Fibroblast of villous mesenchyme (primary cell): Measurements from ENCODE around the gene MYBPHL. TPM values are rescaled to one million over a fixed set of nuclear protein-coding genes. Genes with fewer than 3 reads are reported as not detected.
A peak's percentile ranks its signal among the peaks of the same experiment; 100 is the strongest.
"Not testable (repeated sequence)": the region's sequence is repeated elsewhere in the genome, so short reads cannot be mapped to it uniquely, and the experiment has no call there.

Experiments used
- DNase-seq: peaks from one replicate; pipeline ENCODE4 v3.0.0-alpha.2; 2010; ENCODE audit warnings: low read depth
- H3K4me3 ChIP-seq: 2 replicates; pipeline ENCODE4 v1.5.1; 2011; ENCODE audit warnings: low read depth, mild to moderate bottlenecking, low read length
- total RNA-seq: library from RNA; depleted of rRNA; stranded (reverse); fragments of >200 nt; gene quantifications from 2 replicates; pipeline ENCODE4 v1.2.3, GENCODE V29; 2012
- TF ChIP-seq, protein P1 (sequence below): IDR thresholded peaks from 2 replicates; pipeline ENCODE4 v1.5.1; 2012; ENCODE audit warnings: low read depth, mild to moderate bottlenecking, low read length; ENCODE audit not compliant: insufficient read depth

Gene MYBPHL
- total RNA-seq, 1 donor: not detected

DNA sequence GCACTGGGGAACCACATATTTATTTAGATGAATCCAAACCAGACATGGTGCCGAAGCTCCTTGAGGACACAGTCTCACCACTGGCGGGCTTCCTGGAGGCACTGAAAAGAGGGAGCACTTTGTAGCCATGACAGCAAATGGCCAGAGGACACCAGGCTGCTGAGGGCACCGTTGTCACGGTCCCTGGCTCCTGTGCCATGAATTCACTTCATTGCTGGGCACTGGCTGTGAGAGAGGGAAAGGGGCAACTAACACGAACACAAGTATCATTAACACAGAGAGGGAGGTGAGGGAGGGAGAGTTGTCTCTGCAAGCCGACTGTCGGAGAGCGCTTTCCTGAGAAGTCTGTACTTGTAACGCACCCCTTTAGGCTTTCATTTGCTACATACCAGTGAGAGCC lies 14.4 kb downstream of the MYBPHL start:
- no peak for DNase-seq
- no peak overlapping the region for H3K4me3 ChIP-seq
- TF ChIP-seq, protein P1, sequence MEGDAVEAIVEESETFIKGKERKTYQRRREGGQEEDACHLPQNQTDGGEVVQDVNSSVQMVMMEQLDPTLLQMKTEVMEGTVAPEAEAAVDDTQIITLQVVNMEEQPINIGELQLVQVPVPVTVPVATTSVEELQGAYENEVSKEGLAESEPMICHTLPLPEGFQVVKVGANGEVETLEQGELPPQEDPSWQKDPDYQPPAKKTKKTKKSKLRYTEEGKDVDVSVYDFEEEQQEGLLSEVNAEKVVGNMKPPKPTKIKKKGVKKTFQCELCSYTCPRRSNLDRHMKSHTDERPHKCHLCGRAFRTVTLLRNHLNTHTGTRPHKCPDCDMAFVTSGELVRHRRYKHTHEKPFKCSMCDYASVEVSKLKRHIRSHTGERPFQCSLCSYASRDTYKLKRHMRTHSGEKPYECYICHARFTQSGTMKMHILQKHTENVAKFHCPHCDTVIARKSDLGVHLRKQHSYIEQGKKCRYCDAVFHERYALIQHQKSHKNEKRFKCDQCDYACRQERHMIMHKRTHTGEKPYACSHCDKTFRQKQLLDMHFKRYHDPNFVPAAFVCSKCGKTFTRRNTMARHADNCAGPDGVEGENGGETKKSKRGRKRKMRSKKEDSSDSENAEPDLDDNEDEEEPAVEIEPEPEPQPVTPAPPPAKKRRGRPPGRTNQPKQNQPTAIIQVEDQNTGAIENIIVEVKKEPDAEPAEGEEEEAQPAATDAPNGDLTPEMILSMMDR: no peak

DNA sequence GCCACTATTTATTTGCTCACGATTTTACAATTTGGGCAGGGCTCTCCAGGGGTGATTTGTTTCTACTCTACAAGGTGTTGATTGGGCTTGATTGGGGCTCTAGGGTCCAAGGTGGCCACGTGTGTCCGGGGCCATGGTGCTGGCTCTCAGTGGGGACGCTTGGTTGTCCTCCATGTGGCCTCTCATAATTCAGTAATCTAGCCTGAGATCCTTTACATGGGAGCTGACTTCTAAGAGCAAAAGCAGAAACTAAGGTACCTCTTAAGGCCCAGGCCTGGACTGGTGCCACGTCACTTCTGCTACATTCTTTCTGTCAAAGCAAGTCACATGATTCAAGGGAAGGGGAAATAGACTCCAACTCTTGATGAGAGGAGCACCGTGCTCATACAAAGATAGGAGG lies 15.8 kb downstream of the MYBPHL start:
- no peak for DNase-seq
- TF ChIP-seq, protein P1: no peak
- no peak overlapping the region for H3K4me3 ChIP-seq

DNA sequence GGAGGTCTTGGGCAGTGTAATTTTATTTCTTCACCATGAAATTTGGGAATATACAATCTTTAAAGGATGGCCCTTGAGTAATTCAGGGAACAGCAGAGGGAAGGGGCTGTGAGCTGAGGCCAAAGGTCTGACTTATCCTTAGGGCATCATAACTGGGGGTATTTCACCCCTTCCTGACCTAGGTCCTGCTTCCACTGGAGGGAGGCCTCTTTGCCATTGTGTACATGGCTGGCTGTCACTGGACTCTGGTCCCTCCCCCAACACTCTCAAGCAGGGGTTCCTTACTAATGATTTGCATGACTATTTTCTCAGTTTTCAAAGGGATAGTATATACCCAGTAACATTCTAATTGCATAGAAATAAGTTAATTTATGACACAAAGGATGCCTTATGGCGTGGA lies 16.7 kb downstream of the MYBPHL start:
- DNase-seq: no peak
- no peak overlapping the region for H3K4me3 ChIP-seq
- TF ChIP-seq, protein P1: no peak

DNA sequence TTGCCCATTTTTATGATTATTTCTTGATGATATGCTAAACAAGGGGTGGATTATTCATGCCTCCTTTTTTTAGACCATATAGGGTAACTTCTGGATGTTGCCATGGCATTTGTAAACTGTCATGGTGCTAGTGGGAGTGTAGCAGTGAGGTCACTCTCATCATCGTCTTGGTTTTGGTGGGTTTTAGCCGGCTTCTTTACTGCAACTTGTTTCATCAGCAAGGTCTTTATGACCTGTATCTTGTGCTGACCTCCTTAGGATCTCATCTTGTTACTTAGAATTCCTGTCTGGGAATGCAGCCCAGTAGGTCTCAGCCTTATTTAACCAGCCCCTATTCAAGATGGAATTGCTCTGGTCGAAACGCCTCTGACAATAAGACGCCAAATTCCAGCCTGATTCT lies 20.0 kb downstream of the MYBPHL start:
- not testable (repeated sequence) for DNase-seq

DNA sequence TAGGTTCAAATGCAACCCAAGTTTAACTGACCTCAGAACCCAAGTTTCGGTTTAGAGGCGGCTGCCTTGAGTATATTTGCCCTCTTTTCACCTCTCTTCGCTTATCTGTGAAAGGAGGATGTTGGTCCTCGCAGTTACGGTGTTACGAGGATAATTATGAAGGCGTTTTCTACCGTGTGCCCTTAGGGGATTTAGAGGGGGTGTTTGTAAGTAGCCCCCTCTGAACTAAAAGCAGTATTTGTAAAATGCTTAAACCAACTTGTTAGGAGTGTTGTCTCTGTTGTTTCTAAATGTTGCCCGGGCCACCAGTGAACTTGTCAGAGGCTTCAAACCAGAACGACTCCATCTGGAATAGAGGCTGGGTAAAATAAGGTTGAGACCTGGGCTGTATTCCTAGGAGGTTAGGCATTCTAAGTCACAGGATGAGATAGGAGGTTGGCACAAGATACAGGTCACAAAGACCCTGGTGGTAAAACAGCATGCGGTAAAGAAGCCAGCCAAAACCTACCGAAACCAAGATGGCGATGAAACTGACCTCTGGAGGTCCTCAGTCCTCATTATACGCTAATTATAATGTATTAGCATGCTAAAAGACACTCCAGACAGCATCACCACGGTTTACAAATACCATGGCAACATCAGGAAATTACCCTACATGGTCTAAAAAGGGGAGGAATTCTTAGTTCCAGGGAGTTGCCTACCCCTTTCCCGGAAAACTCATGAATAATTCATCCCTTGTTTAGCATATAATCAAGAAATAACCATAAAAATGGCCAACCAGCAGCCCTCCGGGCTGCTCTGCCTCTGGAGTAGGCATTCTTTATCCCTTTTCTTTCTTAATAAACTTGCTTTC lies 22.8 kb downstream of the MYBPHL start:
- H3K4me3 ChIP-seq: peak overlapping the region; percentile 81
- DNase-seq: no peak
- TF ChIP-seq, protein P1: no peak

More for the DNA sequence above, 20.0 kb downstream of the MYBPHL start:
- H3K4me3 ChIP-seq: not testable (repeated sequence)

DNA sequence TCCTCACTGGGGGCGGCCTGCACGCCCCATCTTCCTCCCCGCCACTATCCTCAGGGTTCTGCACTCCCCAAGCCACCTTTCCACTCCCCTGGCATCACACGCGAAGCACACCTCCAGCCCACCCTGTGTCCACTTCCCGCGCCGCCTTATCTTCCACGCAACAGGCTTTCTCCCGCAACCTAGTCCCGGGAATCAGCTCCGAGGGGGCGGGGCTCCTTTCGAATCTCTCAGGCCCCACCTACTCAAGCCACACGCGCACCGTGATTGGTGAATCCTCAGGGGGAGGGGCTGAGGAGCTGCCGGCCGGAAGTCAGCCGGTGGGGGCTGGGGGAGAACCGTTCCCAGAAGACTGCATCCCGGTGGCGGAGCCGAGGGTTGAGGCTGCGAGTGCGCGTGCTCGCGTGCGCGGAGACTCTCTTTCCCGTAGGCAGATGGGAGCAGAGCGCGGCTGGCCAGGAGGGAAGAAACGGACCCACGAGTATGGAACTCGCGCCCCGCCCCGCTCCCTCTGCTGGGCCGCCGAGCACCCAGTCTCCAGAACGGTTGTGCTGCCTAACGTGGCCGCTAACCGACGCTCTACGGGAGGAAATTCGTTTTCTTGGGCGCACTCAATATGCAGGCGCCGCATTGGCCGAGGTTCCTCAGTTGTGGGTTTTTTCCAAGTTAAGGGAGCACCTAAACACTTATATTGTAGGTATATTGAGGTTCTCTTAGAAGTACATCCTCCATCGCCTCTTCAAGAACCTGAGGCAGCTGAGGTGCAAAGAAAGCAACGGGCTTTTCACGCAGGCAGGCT lies 23.7 kb downstream of the MYBPHL start, which contains the start of gene PSRC1:
TSS of gene PSRC1 (minus strand) at position 194 of the 796 bp plus-strand sequence.
- H3K4me3 ChIP-seq: peak within 1 kb of the TSS; percentile 81
- DNase-seq: peak; percentile 98
- TF ChIP-seq, protein P1: peak; percentile 48

DNA sequence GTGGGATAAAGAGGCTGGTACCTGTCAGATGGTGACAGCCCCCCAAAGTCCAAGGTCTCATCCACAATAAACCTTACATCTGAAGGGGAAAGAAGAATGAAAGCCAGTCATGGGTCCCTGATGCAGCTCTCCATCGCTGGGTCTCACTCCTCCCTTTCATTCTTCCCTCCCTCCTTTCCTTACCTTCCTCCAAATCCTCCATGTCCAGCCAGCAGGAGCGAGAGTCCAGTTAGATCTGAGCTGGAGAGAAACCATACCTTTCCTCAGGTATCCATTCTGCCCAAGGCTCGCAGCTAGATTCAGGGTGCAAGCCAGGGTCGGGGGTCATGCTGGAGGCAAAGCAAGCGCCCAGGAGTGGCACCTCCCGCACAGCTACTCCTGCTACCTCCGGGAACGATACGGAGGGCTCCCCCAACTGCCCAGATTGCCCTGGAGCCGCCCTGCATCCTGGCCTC lies 24.3 kb downstream of the MYBPHL start:
- TF ChIP-seq, protein P1: peak; percentile 4
- DNase-seq: no peak
- H3K4me3 ChIP-seq: peak overlapping the region; percentile 81
